Measurements from ENCODE around the gene SAP30.

SAP30 gene

GRCh38 chr4:173370477-173371291, at the start of gene SAP30:
Gene SAP30, plus strand, starts transcription at chr4:173370954. Its CDS starts 229 bp downstream, at chr4:173371183.
- peak; percentile 98 for DNase-seq (ENCODE audit: low spot score)

GRCh38 chr4:173325007-173325736, 45.6 kb upstream of the SAP30 start:
- no peak for DNase-seq (ENCODE audit: low spot score)

GRCh38 chr4:173328236-173328901, 42.4 kb upstream of the SAP30 start:
- no peak for DNase-seq (ENCODE audit: low spot score)

GRCh38 chr4:173330590-173330989, 40.2 kb upstream of the SAP30 start:
- DNase-seq (ENCODE audit: low spot score): no peak

- no peak for DNase-seq (ENCODE audit: low spot score)
Measured at GRCh38 chr4:173332021-173332487, 38.7 kb upstream of the SAP30 start.

GRCh38 chr4:173332963-173333657, 37.6 kb upstream of the SAP30 start:
- DNase-seq (ENCODE audit: low spot score): no peak

- DNase-seq (ENCODE audit: low spot score): no peak
Measured at GRCh38 chr4:173333658-173334084, 37.1 kb upstream of the SAP30 start.

- DNase-seq (ENCODE audit: low spot score): peak; percentile 100
Measured at GRCh38 chr4:173334085-173334890, 36.5 kb upstream of the SAP30 start, which contains the start of gene HMGB2. Gene HMGB2, minus strand, starts transcription at chr4:173334358. Its CDS starts 709 bp downstream, at chr4:173333649.

- DNase-seq (ENCODE audit: low spot score): peak; percentile 94
Measured at GRCh38 chr4:173334891-173335752, 35.6 kb upstream of the SAP30 start.

GRCh38 chr4:173337463-173337862, 33.3 kb upstream of the SAP30 start:
- no peak for DNase-seq (ENCODE audit: low spot score)

- DNase-seq (ENCODE audit: low spot score): no peak
Measured at GRCh38 chr4:173343832-173344397, 26.8 kb upstream of the SAP30 start.

- DNase-seq (ENCODE audit: low spot score): no peak
Measured at GRCh38 chr4:173345648-173346047, 25.1 kb upstream of the SAP30 start.

GRCh38 chr4:173346074-173346473, 24.7 kb upstream of the SAP30 start:
- no peak for DNase-seq (ENCODE audit: low spot score)

GRCh38 chr4:173347467-173347866, 23.3 kb upstream of the SAP30 start:
- no peak for DNase-seq (ENCODE audit: low spot score)

GRCh38 chr4:173357939-173358338, 12.8 kb upstream of the SAP30 start:
- DNase-seq (ENCODE audit: low spot score): no peak

- DNase-seq (ENCODE audit: low spot score): peak; percentile 29
Measured at GRCh38 chr4:173360587-173361221, 10.1 kb upstream of the SAP30 start.

GRCh38 chr4:173362666-173363065, 8.1 kb upstream of the SAP30 start:
- DNase-seq (ENCODE audit: low spot score): no peak

- DNase-seq (ENCODE audit: low spot score): no peak
Measured at GRCh38 chr4:173365359-173365996, 5.3 kb upstream of the SAP30 start.

- no peak for DNase-seq (ENCODE audit: low spot score)
Measured at GRCh38 chr4:173367285-173367684, 3.5 kb upstream of the SAP30 start.
